Hematopoietic multipotent progenitor cell treated with erythropoietin and hydrocortisone succinate and interleukin-3 and kit ligand, for 6 days (in vitro differentiated cells): Measurements from ENCODE around the gene MTG1.
"Not testable (repeated sequence)": the region's sequence is repeated elsewhere in the genome, so short reads cannot be mapped to it uniquely, and the experiment has no call there.

Source experiments
- DNase-seq: peaks from one replicate; pipeline ENCODE4 v3.0.0-alpha.2; 2015

The MTG1 gene

DNA sequence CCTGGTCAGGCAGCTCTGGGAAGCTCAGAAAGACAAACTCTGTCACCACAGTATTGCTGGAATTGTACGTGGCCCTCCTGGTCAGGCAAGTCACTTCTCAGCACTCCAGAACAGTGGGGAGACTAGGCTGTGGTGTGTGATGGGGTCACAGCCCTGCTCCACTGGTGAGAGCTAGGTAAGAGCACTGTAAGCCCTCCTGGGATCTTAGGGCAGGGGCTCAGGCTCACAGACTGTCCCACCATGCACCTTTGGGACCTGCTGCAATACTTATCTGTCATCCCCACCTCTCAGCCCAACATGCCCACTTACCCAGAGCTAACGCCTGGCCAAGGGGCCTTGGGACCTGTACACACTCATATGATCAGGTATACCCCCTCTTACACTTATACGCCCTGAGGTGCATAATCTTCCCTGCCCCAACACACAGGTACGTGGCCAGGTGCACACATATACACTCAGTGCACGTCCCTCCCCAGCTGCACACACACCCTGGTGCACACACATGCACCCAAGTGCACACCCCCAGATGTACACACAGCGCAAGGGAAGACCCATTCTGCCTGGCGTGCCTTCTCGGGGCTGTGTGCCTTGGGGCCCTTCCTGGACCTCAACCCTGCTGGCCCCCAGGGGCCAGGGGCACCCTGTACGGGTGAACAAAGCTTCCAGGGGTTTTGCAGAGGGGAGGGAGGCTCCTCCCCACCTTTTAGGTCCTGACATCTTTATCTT lies 38.1 kb downstream of the MTG1 start:
- DNase-seq: not testable (repeated sequence)

DNA sequence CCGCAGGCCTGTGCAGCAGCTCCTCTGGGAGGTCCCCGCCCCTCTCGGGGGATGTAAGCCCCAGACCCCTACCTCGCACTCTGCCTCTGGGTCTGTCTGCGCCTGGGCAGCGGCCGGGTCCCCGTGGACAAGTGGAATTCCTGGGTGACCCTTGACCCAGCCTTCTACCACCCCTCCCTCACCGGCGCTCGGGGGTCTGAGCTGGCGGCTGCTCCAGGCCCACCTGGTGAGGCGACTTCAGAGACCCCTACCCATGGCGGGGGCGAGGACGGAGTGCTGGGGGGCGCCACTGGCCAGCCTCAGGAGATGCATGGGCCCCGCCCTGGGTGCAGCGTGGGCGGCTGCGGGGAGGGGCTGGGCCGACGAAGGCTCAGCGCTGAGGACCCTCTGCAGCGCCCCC lies 38.8 kb downstream of the MTG1 start:
- not testable (repeated sequence) for DNase-seq

GRCh38 chr10:133438711-133439273 lies 44.8 kb downstream of the MTG1 start:
- DNase-seq: peak; percentile 64

GRCh38 chr10:133439517-133440461 lies 45.8 kb downstream of the MTG1 start:
- DNase-seq: no peak

DNA sequence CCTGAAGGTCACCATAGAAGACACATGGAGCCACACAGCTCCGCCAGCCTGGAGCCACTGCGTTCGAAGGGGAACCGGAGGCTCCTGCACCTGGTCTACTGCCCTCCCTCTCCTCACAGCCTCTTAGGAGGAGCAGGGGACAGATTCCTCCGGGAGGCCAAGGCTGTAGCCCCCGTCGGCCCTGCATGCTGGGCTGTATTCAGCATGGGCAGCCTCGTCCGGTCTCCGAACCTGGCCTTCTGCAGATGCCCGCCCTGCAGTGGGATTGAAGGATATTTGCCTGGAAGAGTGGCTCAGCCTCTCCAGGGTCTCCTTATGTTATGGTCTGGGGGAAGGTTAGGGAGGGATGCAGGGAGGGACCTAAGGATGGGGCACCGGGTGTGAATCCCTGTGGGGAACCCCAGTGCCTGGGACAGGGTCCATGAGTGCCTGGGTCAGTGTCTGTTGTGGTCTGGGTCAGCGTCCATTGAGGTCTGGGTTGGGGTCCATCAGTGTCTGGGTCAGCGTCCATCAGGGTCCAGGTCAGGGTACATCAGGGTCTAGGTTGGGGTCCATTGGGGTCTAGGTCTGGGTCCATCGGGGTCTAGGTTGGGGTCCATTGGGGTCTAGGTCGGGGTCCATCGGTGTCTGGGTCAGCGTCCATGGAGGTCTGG lies 46.8 kb downstream of the MTG1 start:
- no peak for DNase-seq

GRCh38 chr10:133441356-133441755 lies 47.4 kb downstream of the MTG1 start:
- DNase-seq: not testable (repeated sequence)

- no peak for DNase-seq
These were observed 47.8 kb downstream of the MTG1 start for GRCh38 chr10:133441780-133442179.

DNA sequence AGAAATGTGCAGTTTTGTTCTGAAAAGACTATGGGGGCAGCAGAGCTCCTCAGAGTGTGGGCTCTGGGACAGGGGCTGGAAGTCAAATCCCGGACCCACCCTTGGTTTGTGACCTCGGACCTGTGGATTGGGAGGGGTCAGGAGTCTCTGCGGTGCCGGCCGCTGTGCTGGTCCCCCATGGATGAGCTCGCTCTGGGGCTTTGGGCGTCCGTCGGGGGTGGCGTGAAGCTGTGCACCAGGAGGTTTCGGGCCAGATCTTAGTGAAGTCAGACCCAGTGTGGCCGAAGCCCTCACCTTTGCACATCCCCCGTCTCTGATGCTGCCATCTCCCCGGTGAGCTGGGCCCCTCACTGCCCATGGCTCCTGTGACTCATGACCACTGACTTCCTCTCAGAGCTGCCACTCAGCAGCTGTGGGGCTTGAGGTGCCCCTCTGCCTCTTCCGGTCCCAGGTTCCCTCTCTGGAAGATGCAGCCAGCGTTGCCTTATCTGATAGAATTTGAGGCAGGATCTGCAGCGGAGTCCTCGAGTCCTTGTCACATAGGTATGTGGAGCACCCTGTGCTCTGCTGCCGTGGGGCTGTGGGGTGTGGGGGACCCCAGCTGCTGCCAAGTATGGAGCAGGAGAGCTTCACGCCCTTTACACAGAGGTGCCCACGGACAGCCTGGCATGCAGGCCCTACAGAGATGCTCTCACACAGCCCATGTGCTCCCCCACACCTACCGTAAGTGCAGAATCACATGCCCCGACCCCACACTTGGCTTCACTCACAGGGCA lies 48.4 kb downstream of the MTG1 start:
- DNase-seq: peak; percentile 38

DNA sequence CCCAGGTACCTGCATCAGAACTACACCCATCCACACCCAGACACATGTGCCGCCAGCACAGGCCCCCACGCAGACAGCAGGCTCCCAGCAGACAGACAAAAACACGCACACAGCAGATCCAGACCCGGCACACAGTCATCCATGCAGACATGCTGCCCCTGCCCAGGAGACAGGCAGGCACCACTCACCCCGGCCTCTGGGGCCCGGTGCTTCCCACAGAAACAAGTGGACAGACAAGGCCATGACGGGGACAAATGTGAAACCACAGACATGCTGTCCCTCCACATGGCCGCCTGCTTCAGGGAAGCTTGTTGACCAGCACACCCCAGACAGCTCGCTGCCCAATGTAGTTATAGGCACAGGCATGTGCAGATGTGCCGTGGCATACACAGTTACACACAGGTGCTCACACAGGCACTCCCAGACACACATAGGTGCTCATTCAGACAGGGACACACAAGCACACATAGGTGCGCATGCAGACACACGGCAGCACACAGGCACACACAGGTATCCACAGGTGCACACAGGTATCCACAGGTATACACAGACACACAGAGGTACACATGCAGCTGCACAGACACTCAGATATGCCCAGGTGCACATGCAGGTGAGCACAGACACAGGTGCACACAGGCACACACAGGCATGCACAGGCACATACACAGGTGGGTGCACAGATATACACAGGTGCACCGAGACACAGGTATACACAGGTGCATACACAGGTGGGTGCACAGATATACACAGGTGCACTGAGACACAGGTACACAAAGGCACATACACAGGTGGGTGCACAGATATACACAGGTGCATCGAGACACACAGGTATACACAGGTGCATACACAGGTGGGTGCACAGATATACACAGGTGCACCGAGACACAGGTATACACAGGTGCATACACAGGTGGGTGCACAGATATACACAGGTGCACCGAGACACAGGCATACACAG lies 49.3 kb downstream of the MTG1 start:
- no peak for DNase-seq

GRCh38 chr10:133444342-133445267 lies 50.6 kb downstream of the MTG1 start:
- no peak for DNase-seq

DNA sequence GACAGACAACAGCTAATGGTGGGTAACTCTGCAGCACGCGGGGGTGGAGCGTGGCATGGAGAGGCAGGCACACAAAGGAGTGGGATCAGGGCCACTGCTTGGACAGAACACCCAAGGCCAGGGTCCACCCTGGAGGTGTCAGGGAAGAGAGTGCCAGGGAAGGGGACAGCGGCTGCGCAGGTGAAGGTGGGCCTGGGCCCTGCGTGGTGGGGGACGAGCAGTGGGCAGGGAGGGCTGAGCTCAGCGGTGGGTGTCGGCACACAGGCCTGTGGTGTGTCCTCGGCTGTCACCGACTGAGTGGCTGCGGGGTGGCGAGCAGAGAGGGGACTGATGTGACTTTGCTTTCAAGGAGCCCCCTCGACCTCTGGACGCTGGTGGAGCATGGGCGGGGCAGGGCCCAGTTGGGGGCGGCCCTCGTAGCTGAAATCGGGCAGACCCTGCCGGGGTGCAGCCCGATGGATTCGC lies 51.3 kb downstream of the MTG1 start:
- no peak for DNase-seq

GRCh38 chr10:133445751-133446708 lies 52.1 kb downstream of the MTG1 start:
- no peak for DNase-seq

DNA sequence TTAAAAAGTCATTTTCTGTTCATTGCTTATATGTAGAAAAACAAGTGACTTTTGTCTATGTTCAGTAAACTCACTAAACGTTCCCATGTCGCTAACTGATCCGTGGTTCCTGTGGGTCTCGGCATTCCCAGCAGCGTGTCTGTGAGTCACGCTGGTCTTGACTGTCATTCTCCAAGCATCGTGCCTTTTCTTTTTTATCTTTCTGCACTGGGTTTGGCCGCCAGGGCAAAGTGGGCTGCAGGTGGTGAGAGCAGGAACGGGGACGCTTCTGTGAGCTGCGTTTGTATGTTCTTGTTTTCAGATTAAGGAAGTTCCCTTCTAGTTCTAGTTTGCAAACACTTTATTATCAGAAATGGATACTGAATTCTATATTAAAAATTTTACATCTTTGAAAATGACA lies 53.0 kb downstream of the MTG1 start:
- DNase-seq: no peak

GRCh38 chr10:133448120-133448519 lies 54.2 kb downstream of the MTG1 start:
- no peak for DNase-seq

GRCh38 chr10:133451346-133451745 lies 57.4 kb downstream of the MTG1 start:
- no peak for DNase-seq

DNA sequence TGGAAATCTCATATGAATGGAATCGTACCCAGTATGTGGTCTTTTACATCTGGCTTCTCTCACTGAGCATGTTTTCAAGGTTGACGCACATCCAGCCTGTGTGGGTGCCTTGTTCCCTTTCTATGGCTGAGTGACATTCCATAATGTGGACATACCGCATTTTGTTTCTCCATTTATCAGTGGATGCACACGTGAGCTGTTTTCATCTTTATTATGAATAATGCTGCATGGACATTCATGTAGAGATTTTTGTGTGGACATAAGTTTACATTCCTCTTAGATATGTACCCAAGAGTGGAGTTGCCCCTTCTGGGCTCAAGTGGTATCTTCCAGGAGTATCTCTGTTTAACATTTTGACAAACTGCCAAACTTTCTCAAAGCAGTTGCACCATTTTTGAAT lies 58.5 kb downstream of the MTG1 start:
- DNase-seq: no peak

- DNase-seq: no peak
These were observed 59.7 kb downstream of the MTG1 start, which contains the start of gene SCART1 for GRCh38 chr10:133453516-133454203. Gene SCART1, plus strand, starts transcription at chr10:133453945. Its CDS starts 53 bp downstream, at chr10:133453998.
